ENCODE results near the gene SMIM5. TPM values are rescaled to one million over a fixed set of nuclear protein-coding genes. Genes with fewer than 3 reads are reported as not detected.
A peak's percentile ranks its signal among the peaks of the same experiment; 100 is the strongest.

Gene SMIM5
- polyA plus RNA-seq, 3 donors = 0.15 to 3.3 (median 0.43) TPM

- no peak overlapping the region for H3K4me3 Mint-ChIP-seq
- H3K27ac Mint-ChIP-seq = peak overlapping the region in 1 of 7 donors; percentile 41
- Histone ChIP-seq H3K79me2 (ENCODE audit: insufficient read depth, low read length) (no peaks in the 10 kb centered on the region), H3K27me3 (ENCODE audit: control insufficient read depth in 2 of 2, insufficient read depth in 2 of 2, low read length in 2 of 2) (no peaks in the 10 kb centered on the region), H4K20me1 (ENCODE audit: insufficient read depth, low read length) (no peaks in the 10 kb centered on the region), H3K9me3 (replicated peaks in 1 of 2; ENCODE audit: control insufficient read depth in 1 of 2, insufficient read depth in 1 of 2, low read length in 2 of 2) (no peaks in the 10 kb centered on the region), H3K9ac (ENCODE audit: insufficient read depth, low read length, poor library complexity, severe bottlenecking) (no peak overlapping the region), H3K27ac (ENCODE audit: low read depth in 1 of 2, low read length in 2 of 2) (no peak overlapping the region), H3K36me3 (replicated peaks in 1 of 2; ENCODE audit: control insufficient read depth in 1 of 2, insufficient read depth in 2 of 2, low read length in 2 of 2) (peaks cover 92% of the 10 kb centered on the region in 2 donors), H3K4me2 (replicated peaks; ENCODE audit: extremely low read depth, low read length, poor library complexity, severe bottlenecking) (no peak overlapping the region), H3K4me1 (ENCODE audit: control insufficient read depth in 1 of 2, insufficient read depth in 2 of 2, low read length in 2 of 2) (no peaks in the 10 kb centered on the region), H2AFZ (ENCODE audit: insufficient read depth, low read depth, low read length, poor library complexity, severe bottlenecking) (no peak overlapping the region), H3K4me3 (replicated peaks in 1 of 3; ENCODE audit: low read depth in 2 of 3, low read length in 3 of 3) (no peak overlapping the region)
- WGBS (ENCODE audit: insufficient coverage) = 89% methylated on average over 11 of the region's 12 CpGs
- no peaks in the 10 kb centered on the region for H3K4me1 Mint-ChIP-seq
- intact Hi-C loops (cut with micrococcal nuclease) = no loop called here
- peaks cover 55 to 100% of the 10 kb centered on the region in 2 donors for H3K36me3 Mint-ChIP-seq
- TF ChIP-seq CTCF (IDR thresholded peaks at IDR 0.05) = no peak
- H3K9me3 Mint-ChIP-seq = peaks cover 0 to 2% (median 0%) of the 10 kb centered on the region in 7 donors
- no peak for DNase-seq
- H3K27me3 Mint-ChIP-seq (ENCODE audit: low read depth in 3 of 3) = peaks cover 0 to 4% (median 3%) of the 10 kb centered on the region in 3 donors
Observed at GRCh38 chr17:75624021-75624420, 9.2 kb upstream of the SMIM5 start.

- Mint-ChIP-seq H3K36me3 (peaks cover 48 to 91% of the 10 kb centered on the region in 2 donors), H3K9me3 (peaks cover 0 to 2% (median 0%) of the 10 kb centered on the region in 7 donors), H3K27me3 (ENCODE audit: low read depth in 3 of 3) (peaks cover 0 to 4% (median 3%) of the 10 kb centered on the region in 3 donors), H3K27ac (peak overlapping the region in 1 of 7 donors; percentile 19), H3K4me3 (no peak overlapping the region), H3K4me1 (no peaks in the 10 kb centered on the region)
- Histone ChIP-seq H3K9ac (ENCODE audit: insufficient read depth, low read length, poor library complexity, severe bottlenecking) (no peak overlapping the region), H3K27ac (ENCODE audit: low read depth in 1 of 2, low read length in 2 of 2) (no peak overlapping the region), H3K9me3 (replicated peaks in 1 of 2; ENCODE audit: control insufficient read depth in 1 of 2, insufficient read depth in 1 of 2, low read length in 2 of 2) (no peaks in the 10 kb centered on the region), H3K79me2 (ENCODE audit: insufficient read depth, low read length) (no peaks in the 10 kb centered on the region), H3K36me3 (replicated peaks in 1 of 2; ENCODE audit: control insufficient read depth in 1 of 2, insufficient read depth in 2 of 2, low read length in 2 of 2) (peaks cover 84% of the 10 kb centered on the region in 2 donors), H3K4me2 (replicated peaks; ENCODE audit: extremely low read depth, low read length, poor library complexity, severe bottlenecking) (no peak overlapping the region), H3K27me3 (ENCODE audit: control insufficient read depth in 2 of 2, insufficient read depth in 2 of 2, low read length in 2 of 2) (no peaks in the 10 kb centered on the region), H3K4me3 (replicated peaks in 1 of 3; ENCODE audit: low read depth in 2 of 3, low read length in 3 of 3) (no peak overlapping the region), H3K4me1 (ENCODE audit: control insufficient read depth in 1 of 2, insufficient read depth in 2 of 2, low read length in 2 of 2) (no peaks in the 10 kb centered on the region), H2AFZ (ENCODE audit: insufficient read depth, low read depth, low read length, poor library complexity, severe bottlenecking) (no peak overlapping the region), H4K20me1 (ENCODE audit: insufficient read depth, low read length) (no peaks in the 10 kb centered on the region)
- DNase-seq = no peak
- 92% methylated on average over 12 of the region's 23 CpGs for WGBS (ENCODE audit: insufficient coverage)
- no peak for TF ChIP-seq CTCF (IDR thresholded peaks at IDR 0.05)
- intact Hi-C loops (cut with micrococcal nuclease) = no loop called here
Observed at GRCh38 chr17:75624714-75625345, 8.4 kb upstream of the SMIM5 start.

All from CD14-positive monocyte (primary cell).